SK-N-SH (cell line): ENCODE results near the gene TIE1. TPM values are rescaled to one million over a fixed set of nuclear protein-coding genes. Genes with fewer than 3 reads are reported as not detected.

Experiments used
- CTCF ChIA-PET: fragments of 300-600, 350-600 bp; formaldehyde crosslinking; extraction: SDS; loops from one replicate; lab custom pipeline; 2021; lab: Yijun Ruan, JAX
- POLR2A ChIA-PET: fragments of 350-600 bp; sonication (Branson Sonifier 250); formaldehyde crosslinking; extraction: SDS; loops from one replicate; lab custom pipeline; 2020; ENCODE audit warnings: antibody characterized with exemption, inconsistent platforms; lab: Yijun Ruan, JAX
- DNase-seq: peaks from one replicate; pipeline ENCODE4 v3.0.0; 2012
- H2AFZ ChIP-seq: fragments of 200-600 bp; sonication (generic); 2 replicates; pipeline ENCODE4 v1.8.1; 2016; ENCODE audit warnings: antibody characterized with exemption, mild to moderate bottlenecking, low read depth
- H3F3A ChIP-seq: fragments of 200-600 bp; sonication (generic); replicated peaks from 2 replicates; pipeline ENCODE3; 2016; ENCODE audit warnings: antibody characterized with exemption, mild to moderate bottlenecking; ENCODE audit not compliant: insufficient read depth
- H3K27ac ChIP-seq, 2 experiments: fragments of 200-500 bp in 1 of 2; fragments of 200-600 bp in 1 of 2; sonication (Bioruptor generic) in 1 of 2; sonication (generic), shearing (Covaris generic) in 1 of 2; 2 replicates each; pipeline versions ENCODE4 v1.5.1 to v1.6.1; 2014 to 2016; ENCODE audit warnings: low read depth in 2 of 2, inconsistent platforms in 1 of 2, low read length in 1 of 2, mild to moderate bottlenecking in 1 of 2, mixed read lengths in 1 of 2
- H3K27me3 ChIP-seq: fragments of 200-600 bp; sonication (generic), shearing (Covaris generic); 2 replicates; pipeline ENCODE4 v1.6.1; 2016; ENCODE audit warnings: mixed run types; ENCODE audit not compliant: insufficient read depth
- H3K36me3 ChIP-seq, 2 experiments: fragments of 200-500 bp in 1 of 2; fragments of 200-600 bp in 1 of 2; sonication (Bioruptor generic) in 1 of 2; sonication (generic) in 1 of 2; replicated peaks in 1 of 2; 2 replicates each; pipeline versions ENCODE3 to v1.5.1; 2014 to 2016; ENCODE audit warnings: low read length in 1 of 2, mild to moderate bottlenecking in 1 of 2; ENCODE audit not compliant: insufficient read depth in 2 of 2, control insufficient read depth in 1 of 2
- H3K4me1 ChIP-seq, 2 experiments: fragments of 200-500 bp in 1 of 2; fragments of 200-600 bp in 1 of 2; sonication (Bioruptor generic) in 1 of 2; sonication (generic), shearing (Covaris generic) in 1 of 2; 2 replicates each; pipeline versions ENCODE4 v1.5.1 to v1.6.1; 2014 to 2016; ENCODE audit warnings: low read depth in 1 of 2, low read length in 1 of 2, mixed run types in 1 of 2; ENCODE audit not compliant: insufficient read depth in 2 of 2, control insufficient read depth in 1 of 2
- H3K4me2 ChIP-seq: fragments of 200-600 bp; sonication (generic), shearing (Covaris generic); 2 replicates; pipeline ENCODE4 v1.6.1; 2017; ENCODE audit warnings: mixed run types
- H3K4me3 ChIP-seq, 2 experiments: fragments of 200-500 bp in 1 of 2; fragments of 200-600 bp in 1 of 2; sonication (Bioruptor generic) in 1 of 2; sonication (generic), shearing (Covaris generic) in 1 of 2; 2 replicates each; pipeline versions ENCODE4 v1.5.1 to v1.8.1; 2014 to 2016; ENCODE audit warnings: low read depth in 2 of 2, inconsistent platforms in 1 of 2, low read length in 1 of 2, mild to moderate bottlenecking in 1 of 2, mixed read lengths in 1 of 2, moderate library complexity in 1 of 2
- H3K79me2 ChIP-seq: fragments of 200-600 bp; sonication (generic); 2 replicates; pipeline ENCODE4 v1.8.1; 2017; ENCODE audit warnings: mild to moderate bottlenecking; ENCODE audit not compliant: insufficient read depth
- H3K9ac ChIP-seq: fragments of 200-600 bp; sonication (generic); 2 replicates; pipeline ENCODE4 v1.6.1; 2017; ENCODE audit warnings: mixed run types
- H3K9me2 ChIP-seq: fragments of 200-600 bp; sonication (generic); 2 replicates; pipeline ENCODE4 v1.6.1; 2017; ENCODE audit warnings: mixed run types
- H3K9me3 ChIP-seq: fragments of 200-600 bp; sonication (generic); 2 replicates; pipeline ENCODE4 v1.6.1; 2017; ENCODE audit warnings: mixed run types, mild to moderate bottlenecking, moderate library complexity
- H4K20me1 ChIP-seq: fragments of 200-600 bp; sonication (generic); 2 replicates; pipeline ENCODE4 v1.6.1; 2017; ENCODE audit warnings: mild to moderate bottlenecking, mixed run types; ENCODE audit not compliant: insufficient read depth
- ELF1 ChIP-seq: IDR thresholded peaks from 2 replicates; pipeline ENCODE4 v1.4.0; 2012
- EP300 ChIP-seq, 2 experiments: IDR thresholded peaks; 2 replicates each; pipeline versions ENCODE4 v1.4.0 to v1.6.1; 2012; ENCODE audit warnings: borderline replicate concordance in 1 of 2, low read depth in 1 of 2, low read length in 1 of 2
- EZH2phosphoT487 ChIP-seq: fragments of 200-600 bp; sonication (generic); IDR thresholded peaks from 2 replicates; pipeline ENCODE4 v1.6.1; 2017; ENCODE audit warnings: low read depth, mixed run types, mild to moderate bottlenecking, antibody characterized with exemption, moderate library complexity, borderline replicate concordance
- FOXM1 ChIP-seq: IDR thresholded peaks from 2 replicates; pipeline ENCODE4 v1.4.0; 2012; ENCODE audit warnings: low read depth, mild to moderate bottlenecking
- NRF1 ChIP-seq: IDR thresholded peaks from 2 replicates; pipeline ENCODE4 v1.6.1; 2012; ENCODE audit warnings: low read depth, mild to moderate bottlenecking, low read length
- RFX5 ChIP-seq: IDR thresholded peaks from 2 replicates; pipeline ENCODE4 v1.6.1; 2012; ENCODE audit warnings: mild to moderate bottlenecking, improper control_type of control experiment, low read length
- SMC3 ChIP-seq: IDR thresholded peaks from 2 replicates; pipeline ENCODE4 v1.6.1; 2012; ENCODE audit warnings: low read depth, low read length, improper control_type of control experiment
- TAF1 ChIP-seq: IDR thresholded peaks from 2 replicates; pipeline ENCODE4 v1.6.1; 2012; ENCODE audit warnings: low read depth, mild to moderate bottlenecking, low read length, moderate library complexity, borderline replicate concordance
- TEAD4 ChIP-seq: IDR thresholded peaks from 2 replicates; pipeline ENCODE4 v1.4.0; 2012; ENCODE audit warnings: mild to moderate bottlenecking, borderline replicate concordance; ENCODE audit not compliant: insufficient read depth
- YY1 ChIP-seq: IDR thresholded peaks from 2 replicates; pipeline ENCODE4 v1.4.0; 2012; ENCODE audit warnings: low read depth, mild to moderate bottlenecking
- WGBS: methylation state at CpG from one replicate; pipeline ENCODE4 v1.1.6; 2017; ENCODE audit warnings: low lambda C conversion rate; 5-methylcytosine and 5-hydroxymethylcytosine counted together
- polyA plus RNA-seq, 3 experiments: library from polyadenylated mRNA; depleted of rRNA; stranded (reverse); fragments of >200 nt; gene quantifications; 2 replicates each; pipeline ENCODE4 v1.2.3, GENCODE V29; 2012
- TF ChIP-seq, protein P1 (sequence below): fragments of 150-350 bp; IDR thresholded peaks from 2 replicates; pipeline ENCODE4 v1.6.1; 2016; ENCODE audit warnings: mild to moderate bottlenecking, low read depth, low read length
- TF ChIP-seq, protein P2 (sequence below): IDR thresholded peaks from 2 replicates; pipeline ENCODE4 v1.4.0; 2012; ENCODE audit warnings: low read depth, borderline replicate concordance
- TF ChIP-seq, protein P3 (sequence below): IDR thresholded peaks from 2 replicates; pipeline ENCODE4; 2012
- TF ChIP-seq, protein P4 (sequence below): IDR thresholded peaks from 2 replicates; pipeline ENCODE4 v1.6.1; 2012; ENCODE audit warnings: mild to moderate bottlenecking, low read depth, low read length, moderate library complexity
- TF ChIP-seq, protein P5 (sequence below): IDR thresholded peaks from 2 replicates; pipeline ENCODE4 v1.4.0; 2012; ENCODE audit warnings: low read depth

Gene TIE1
- polyA plus RNA-seq, 1 of the 3 experiments (the other 2 are of a cell fraction), result 1.6 TPM

DNA sequence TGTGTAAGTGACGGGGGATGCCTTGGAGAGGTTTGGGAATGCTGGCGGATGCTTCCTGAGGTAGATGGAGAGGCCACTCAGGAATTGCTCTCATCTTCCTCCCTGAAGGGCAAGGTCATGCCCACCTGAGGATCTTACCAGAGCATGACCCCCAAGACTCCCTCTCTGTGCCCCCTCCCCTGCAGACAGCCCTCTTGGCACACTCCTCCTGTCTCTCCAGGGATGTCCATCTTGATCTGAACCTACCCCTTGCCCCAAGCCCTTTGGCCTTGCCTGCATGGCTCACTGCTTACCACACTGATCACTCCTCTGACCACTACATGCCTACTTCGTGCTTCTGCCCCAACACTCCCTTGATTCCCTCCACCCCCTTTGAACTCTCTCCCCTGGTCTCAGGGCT lies 19.0 kb downstream of the TIE1 start:
- Histone ChIP-seq H3K36me3 (no peaks in the 10 kb centered on the region), H3K9me3 (no peaks in the 10 kb centered on the region), H4K20me1 (no peaks in the 10 kb centered on the region), H3K27ac (no peak overlapping the region), H3K79me2 (no peaks in the 10 kb centered on the region), H3F3A (no peaks in the 10 kb centered on the region), H3K4me2 (no peak overlapping the region), H3K9ac (no peak overlapping the region), H3K9me2 (no peaks in the 10 kb centered on the region), H3K4me1 (no peaks in the 10 kb centered on the region), H2AFZ (no peak overlapping the region), H3K4me3 (no peak overlapping the region), H3K27me3 (no peaks in the 10 kb centered on the region)
- CTCF ChIA-PET, result no interaction called here
- POLR2A ChIA-PET, result no interaction called here
- TF ChIP-seq, protein P1, sequence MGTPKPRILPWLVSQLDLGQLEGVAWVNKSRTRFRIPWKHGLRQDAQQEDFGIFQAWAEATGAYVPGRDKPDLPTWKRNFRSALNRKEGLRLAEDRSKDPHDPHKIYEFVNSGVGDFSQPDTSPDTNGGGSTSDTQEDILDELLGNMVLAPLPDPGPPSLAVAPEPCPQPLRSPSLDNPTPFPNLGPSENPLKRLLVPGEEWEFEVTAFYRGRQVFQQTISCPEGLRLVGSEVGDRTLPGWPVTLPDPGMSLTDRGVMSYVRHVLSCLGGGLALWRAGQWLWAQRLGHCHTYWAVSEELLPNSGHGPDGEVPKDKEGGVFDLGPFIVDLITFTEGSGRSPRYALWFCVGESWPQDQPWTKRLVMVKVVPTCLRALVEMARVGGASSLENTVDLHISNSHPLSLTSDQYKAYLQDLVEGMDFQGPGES, result no peak
- TF ChIP-seq, protein P2, sequence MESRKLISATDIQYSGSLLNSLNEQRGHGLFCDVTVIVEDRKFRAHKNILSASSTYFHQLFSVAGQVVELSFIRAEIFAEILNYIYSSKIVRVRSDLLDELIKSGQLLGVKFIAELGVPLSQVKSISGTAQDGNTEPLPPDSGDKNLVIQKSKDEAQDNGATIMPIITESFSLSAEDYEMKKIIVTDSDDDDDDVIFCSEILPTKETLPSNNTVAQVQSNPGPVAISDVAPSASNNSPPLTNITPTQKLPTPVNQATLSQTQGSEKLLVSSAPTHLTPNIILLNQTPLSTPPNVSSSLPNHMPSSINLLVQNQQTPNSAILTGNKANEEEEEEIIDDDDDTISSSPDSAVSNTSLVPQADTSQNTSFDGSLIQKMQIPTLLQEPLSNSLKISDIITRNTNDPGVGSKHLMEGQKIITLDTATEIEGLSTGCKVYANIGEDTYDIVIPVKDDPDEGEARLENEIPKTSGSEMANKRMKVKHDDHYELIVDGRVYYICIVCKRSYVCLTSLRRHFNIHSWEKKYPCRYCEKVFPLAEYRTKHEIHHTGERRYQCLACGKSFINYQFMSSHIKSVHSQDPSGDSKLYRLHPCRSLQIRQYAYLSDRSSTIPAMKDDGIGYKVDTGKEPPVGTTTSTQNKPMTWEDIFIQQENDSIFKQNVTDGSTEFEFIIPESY, result no peak
- TF ChIP-seq NRF1, result no peak
- TF ChIP-seq FOXM1, result no peak
- TF ChIP-seq YY1, result no peak
- TF ChIP-seq EP300 (IDR thresholded peaks at IDR 0.05; ENCODE audit: borderline replicate concordance in 1 of 2, low read depth in 1 of 2, low read length in 1 of 2), result no peak
- TF ChIP-seq, protein P3, sequence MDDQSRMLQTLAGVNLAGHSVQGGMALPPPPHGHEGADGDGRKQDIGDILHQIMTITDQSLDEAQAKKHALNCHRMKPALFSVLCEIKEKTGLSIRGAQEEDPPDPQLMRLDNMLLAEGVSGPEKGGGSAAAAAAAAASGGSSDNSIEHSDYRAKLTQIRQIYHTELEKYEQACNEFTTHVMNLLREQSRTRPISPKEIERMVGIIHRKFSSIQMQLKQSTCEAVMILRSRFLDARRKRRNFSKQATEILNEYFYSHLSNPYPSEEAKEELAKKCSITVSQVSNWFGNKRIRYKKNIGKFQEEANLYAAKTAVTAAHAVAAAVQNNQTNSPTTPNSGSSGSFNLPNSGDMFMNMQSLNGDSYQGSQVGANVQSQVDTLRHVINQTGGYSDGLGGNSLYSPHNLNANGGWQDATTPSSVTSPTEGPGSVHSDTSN, result no peak
- TF ChIP-seq EZH2phosphoT487, result no peak
- no peak for TF ChIP-seq TAF1
- TF ChIP-seq RFX5, result no peak
- TF ChIP-seq, protein P4, sequence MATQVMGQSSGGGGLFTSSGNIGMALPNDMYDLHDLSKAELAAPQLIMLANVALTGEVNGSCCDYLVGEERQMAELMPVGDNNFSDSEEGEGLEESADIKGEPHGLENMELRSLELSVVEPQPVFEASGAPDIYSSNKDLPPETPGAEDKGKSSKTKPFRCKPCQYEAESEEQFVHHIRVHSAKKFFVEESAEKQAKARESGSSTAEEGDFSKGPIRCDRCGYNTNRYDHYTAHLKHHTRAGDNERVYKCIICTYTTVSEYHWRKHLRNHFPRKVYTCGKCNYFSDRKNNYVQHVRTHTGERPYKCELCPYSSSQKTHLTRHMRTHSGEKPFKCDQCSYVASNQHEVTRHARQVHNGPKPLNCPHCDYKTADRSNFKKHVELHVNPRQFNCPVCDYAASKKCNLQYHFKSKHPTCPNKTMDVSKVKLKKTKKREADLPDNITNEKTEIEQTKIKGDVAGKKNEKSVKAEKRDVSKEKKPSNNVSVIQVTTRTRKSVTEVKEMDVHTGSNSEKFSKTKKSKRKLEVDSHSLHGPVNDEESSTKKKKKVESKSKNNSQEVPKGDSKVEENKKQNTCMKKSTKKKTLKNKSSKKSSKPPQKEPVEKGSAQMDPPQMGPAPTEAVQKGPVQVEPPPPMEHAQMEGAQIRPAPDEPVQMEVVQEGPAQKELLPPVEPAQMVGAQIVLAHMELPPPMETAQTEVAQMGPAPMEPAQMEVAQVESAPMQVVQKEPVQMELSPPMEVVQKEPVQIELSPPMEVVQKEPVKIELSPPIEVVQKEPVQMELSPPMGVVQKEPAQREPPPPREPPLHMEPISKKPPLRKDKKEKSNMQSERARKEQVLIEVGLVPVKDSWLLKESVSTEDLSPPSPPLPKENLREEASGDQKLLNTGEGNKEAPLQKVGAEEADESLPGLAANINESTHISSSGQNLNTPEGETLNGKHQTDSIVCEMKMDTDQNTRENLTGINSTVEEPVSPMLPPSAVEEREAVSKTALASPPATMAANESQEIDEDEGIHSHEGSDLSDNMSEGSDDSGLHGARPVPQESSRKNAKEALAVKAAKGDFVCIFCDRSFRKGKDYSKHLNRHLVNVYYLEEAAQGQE, result no peak
- TF ChIP-seq, protein P5, sequence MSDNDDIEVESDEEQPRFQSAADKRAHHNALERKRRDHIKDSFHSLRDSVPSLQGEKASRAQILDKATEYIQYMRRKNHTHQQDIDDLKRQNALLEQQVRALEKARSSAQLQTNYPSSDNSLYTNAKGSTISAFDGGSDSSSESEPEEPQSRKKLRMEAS, result no peak
- TF ChIP-seq SMC3, result no peak
- no peak for TF ChIP-seq ELF1
- no peak for TF ChIP-seq TEAD4
- DNase-seq, result no peak
- 100% methylated on average over 2 of the region's 3 CpGs for WGBS
